Measurements from ENCODE around the gene SNAP47. TPM values are rescaled to one million over a fixed set of nuclear protein-coding genes. Genes with fewer than 3 reads are reported as not detected.
A peak's percentile ranks its signal among the peaks of the same experiment; 100 is the strongest.
"Not testable (repeated sequence)": the region's sequence is repeated elsewhere in the genome, so short reads cannot be mapped to it uniquely, and the experiment has no call there.

Gene SNAP47
- total RNA-seq, result 10 to 100 TPM; 25.3 to 25.5 TPM

DNA sequence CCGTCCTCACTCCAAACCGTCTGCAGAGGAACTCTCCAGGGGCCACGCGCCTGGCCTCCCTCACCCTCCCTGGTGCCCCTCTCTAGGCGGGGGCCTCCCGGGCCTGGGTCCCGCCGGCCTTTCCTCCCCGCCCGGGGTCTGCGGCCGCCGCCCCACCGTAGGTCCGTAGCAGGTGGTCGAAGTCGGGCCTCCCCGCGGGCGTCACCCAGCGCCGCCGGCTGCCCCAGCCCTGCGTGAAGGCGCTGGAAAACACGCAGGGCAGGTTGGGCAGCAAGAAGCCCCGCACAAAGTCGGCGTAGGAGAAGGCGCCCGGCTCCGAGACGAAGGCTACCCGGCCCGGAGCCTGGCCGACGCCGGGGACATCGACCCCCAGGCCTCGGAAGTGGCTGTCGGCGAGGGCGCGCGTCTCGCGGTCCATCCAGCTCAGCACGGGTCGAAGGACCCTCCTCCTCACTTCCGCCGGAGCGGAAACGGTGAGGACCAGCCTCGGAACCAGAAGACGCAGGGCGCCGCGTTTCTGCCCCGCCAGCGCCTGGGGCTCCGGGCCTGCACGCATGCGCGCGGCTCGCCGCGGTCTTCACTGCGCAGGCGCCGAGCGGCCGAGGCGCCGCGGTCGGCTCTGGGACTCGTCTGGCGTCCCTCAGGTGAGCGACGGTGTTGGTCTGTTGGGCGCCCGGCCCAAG is at the start of gene SNAP47, which contains the start of gene JMJD4:
Gene SNAP47, plus strand, starts transcription at position 580 of the 683 bp plus-strand sequence. CDS start 12,302 bp downstream, outside the sequence.
Gene JMJD4, minus strand, starts transcription at position 447 of the 683 bp plus-strand sequence. Its CDS starts 29 bp downstream, at position 418.
- peak; percentile 94 for ATAC-seq
- intact Hi-C loops (cut with micrococcal nuclease), result no loop called here
- TF ChIP-seq CTCF (IDR thresholded peaks at IDR 0.05), result no peak
- CTCF ChIA-PET, result no interaction called here
- Mint-ChIP-seq H3K9me3 (no peaks in the 10 kb centered on the region), H3K27ac (peak within 1 kb of the TSS; percentile 87), H3K4me1 (ENCODE audit: low read depth) (peaks cover 41% of the 10 kb centered on the region), H3K27me3 (no peaks in the 10 kb centered on the region), H3K4me3 (peak within 1 kb of the TSS; percentile 92), H3K36me3 (ENCODE audit: low read depth) (peaks cover 20% of the 10 kb centered on the region)
- POLR2A ChIA-PET, result interaction anchor here (0.6 kb wide), 1 partner anchor 753 kb away, joined by 5 read pairs; no protein-coding TSS in a partner anchor
- peak; percentile 92 for DNase-seq

DNA sequence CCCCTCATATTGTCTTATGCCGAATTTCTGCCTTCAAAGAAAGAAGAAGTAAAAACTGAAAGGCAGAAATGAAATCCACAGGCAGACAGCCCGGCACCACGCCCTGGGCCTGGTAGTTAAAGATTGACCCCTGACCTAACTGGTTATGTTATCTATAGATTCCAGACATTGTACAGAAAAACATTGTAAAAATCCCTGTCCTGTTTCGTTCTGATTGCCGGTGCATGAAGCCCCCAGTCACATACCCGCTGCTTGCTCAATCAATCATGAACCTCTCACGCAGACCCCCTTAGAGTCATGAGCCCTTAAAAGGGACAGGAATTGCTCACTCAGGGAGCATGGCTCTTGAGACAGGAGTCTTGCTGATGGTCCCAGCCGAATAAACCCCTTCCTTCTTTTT is 49.4 kb upstream of the SNAP47 start:
- Mint-ChIP-seq H3K4me3 (no peak overlapping the region), H3K27me3 (no peaks in the 10 kb centered on the region), H3K36me3 (ENCODE audit: low read depth) (no peaks in the 10 kb centered on the region), H3K9me3 (peaks cover 60% of the 10 kb centered on the region), H3K27ac (no peak overlapping the region), H3K4me1 (ENCODE audit: low read depth) (no peaks in the 10 kb centered on the region)
- CTCF ChIA-PET, result no interaction called here
- POLR2A ChIA-PET, result no interaction called here
- TF ChIP-seq CTCF (IDR thresholded peaks at IDR 0.05), result no peak
- DNase-seq, result no peak
- intact Hi-C loops (cut with micrococcal nuclease), result no loop called here
- no peak for ATAC-seq

- Mint-ChIP-seq H3K9me3 (peaks cover 49% of the 10 kb centered on the region), H3K27ac (no peak overlapping the region)
- POLR2A ChIA-PET, result no interaction called here
Measured at GRCh38 chr1:227697321-227697864, 37.8 kb upstream of the SNAP47 start.

DNA sequence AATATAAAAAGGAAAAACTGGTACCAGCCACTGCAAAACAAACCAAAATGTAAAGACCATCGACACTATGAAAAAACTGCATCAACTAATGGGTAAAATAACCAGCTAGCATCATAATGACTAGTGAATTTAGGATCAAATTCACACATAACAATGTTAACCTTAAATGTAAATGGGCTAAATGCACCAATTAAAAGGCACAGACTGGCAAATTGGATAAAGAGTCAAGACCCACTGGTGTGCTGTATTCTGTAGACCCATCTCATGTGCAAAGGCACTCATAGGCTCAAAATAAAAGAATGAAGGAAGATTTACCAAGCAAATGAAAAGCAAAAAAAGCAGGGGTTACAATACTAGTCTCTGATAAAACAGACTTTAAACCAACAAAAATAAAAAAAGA is 33.6 kb upstream of the SNAP47 start:
- H3K27me3 Mint-ChIP-seq; DNase-seq; H3K27ac Mint-ChIP-seq; ATAC-seq; CTCF ChIA-PET; intact Hi-C loops (cut with micrococcal nuclease); H3K4me3 Mint-ChIP-seq; POLR2A ChIA-PET; H3K4me1 Mint-ChIP-seq (ENCODE audit: low read depth): not testable (repeated sequence)
- Mint-ChIP-seq H3K9me3 (peaks cover 52% of the 10 kb centered on the region), H3K36me3 (ENCODE audit: low read depth) (peaks cover 14% of the 10 kb centered on the region)

More at GRCh38 chr1:227697321-227697864, 37.8 kb upstream of the SNAP47 start:
- DNase-seq, result no peak
- ATAC-seq, result no peak
- intact Hi-C loops (cut with micrococcal nuclease), result no loop called here
- Mint-ChIP-seq H3K36me3 (ENCODE audit: low read depth) (peaks cover 12% of the 10 kb centered on the region), H3K4me3 (no peak overlapping the region), H3K4me1 (ENCODE audit: low read depth) (no peaks in the 10 kb centered on the region), H3K27me3 (peaks cover 2% of the 10 kb centered on the region)
- CTCF ChIA-PET, result no interaction called here
- no peak for TF ChIP-seq CTCF (IDR thresholded peaks at IDR 0.05)

GRCh38 chr1:227707846-227708245 is 27.4 kb upstream of the SNAP47 start:
- peaks cover 2% of the 10 kb centered on the region for H3K27me3 Mint-ChIP-seq
- ATAC-seq, result no peak
- TF ChIP-seq CTCF (IDR thresholded peaks at IDR 0.05), result no peak
- DNase-seq, result no peak
- intact Hi-C loops (cut with micrococcal nuclease), result no loop called here
- H3K9me3 Mint-ChIP-seq, result peaks cover 24% of the 10 kb centered on the region
- ChIA-PET CTCF (no interaction called here), POLR2A (no interaction called here)
- H3K36me3 Mint-ChIP-seq (ENCODE audit: low read depth), result peaks cover 5% of the 10 kb centered on the region
- peaks cover 7% of the 10 kb centered on the region for H3K4me1 Mint-ChIP-seq (ENCODE audit: low read depth)
- H3K27ac Mint-ChIP-seq, result no peak overlapping the region
- no peak overlapping the region for H3K4me3 Mint-ChIP-seq

Data from activated CD8-positive, alpha-beta T cell treated with anti-CD3 and anti-CD28 coated beads for 36 hours (primary cell).